ENCODE measurements around the gene TESK2.
A peak's percentile ranks its signal among the peaks of the same experiment; 100 is the strongest.

Gene TESK2

DNA sequence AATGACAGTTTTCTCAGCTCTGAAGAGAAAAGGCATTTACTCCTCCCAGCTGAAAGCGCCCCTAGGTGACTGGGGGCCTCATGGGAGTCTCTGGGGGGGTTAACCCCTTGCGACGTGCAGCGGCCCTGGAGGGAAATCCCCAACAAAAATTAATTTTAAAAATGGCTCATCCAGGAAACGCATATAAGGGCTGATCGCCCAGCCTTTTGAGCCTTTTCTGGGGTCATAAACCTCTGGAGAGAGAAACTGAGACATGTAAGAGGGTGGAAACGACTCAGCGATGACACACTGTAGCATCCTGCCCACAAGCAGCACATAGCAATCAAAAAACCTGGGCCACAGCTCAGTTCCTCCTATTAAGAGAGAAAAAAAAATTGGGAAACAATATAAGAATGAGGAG lies 184.6 kb downstream of the TESK2 start:
- no peak overlapping the region for H3K4me3 ChIP-seq (ENCODE audit: low read length)
- TF ChIP-seq, protein P1, sequence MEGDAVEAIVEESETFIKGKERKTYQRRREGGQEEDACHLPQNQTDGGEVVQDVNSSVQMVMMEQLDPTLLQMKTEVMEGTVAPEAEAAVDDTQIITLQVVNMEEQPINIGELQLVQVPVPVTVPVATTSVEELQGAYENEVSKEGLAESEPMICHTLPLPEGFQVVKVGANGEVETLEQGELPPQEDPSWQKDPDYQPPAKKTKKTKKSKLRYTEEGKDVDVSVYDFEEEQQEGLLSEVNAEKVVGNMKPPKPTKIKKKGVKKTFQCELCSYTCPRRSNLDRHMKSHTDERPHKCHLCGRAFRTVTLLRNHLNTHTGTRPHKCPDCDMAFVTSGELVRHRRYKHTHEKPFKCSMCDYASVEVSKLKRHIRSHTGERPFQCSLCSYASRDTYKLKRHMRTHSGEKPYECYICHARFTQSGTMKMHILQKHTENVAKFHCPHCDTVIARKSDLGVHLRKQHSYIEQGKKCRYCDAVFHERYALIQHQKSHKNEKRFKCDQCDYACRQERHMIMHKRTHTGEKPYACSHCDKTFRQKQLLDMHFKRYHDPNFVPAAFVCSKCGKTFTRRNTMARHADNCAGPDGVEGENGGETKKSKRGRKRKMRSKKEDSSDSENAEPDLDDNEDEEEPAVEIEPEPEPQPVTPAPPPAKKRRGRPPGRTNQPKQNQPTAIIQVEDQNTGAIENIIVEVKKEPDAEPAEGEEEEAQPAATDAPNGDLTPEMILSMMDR (conservative IDR thresholded peaks at IDR 0.05; ENCODE audit: low read length) = no peak
- DNase-seq (ENCODE audit: low read depth) = peak; percentile 17

DNA sequence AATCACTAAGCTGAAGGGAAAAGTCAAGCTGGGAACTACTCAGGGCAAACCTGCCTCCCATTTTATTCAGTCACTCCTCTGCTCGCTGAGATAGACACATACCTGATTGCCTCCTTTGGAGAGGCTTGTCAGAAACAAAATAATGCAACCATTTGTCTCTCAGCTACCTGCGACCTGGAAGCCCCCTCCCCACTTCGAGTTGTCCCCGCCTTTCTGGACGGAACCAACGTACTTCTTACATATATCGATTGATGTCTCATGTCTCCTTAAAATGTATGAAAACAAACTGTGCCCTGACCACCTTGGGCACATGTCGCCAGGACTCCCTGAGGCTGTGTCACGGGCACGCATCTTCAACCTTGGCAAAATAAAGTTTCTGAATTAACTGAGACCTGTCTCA lies 185.7 kb downstream of the TESK2 start:
- H3K4me3 ChIP-seq (ENCODE audit: low read length) = no peak overlapping the region
- no peak for DNase-seq (ENCODE audit: low read depth)
- TF ChIP-seq, protein P1 (conservative IDR thresholded peaks at IDR 0.05; ENCODE audit: low read length) = no peak

DNA sequence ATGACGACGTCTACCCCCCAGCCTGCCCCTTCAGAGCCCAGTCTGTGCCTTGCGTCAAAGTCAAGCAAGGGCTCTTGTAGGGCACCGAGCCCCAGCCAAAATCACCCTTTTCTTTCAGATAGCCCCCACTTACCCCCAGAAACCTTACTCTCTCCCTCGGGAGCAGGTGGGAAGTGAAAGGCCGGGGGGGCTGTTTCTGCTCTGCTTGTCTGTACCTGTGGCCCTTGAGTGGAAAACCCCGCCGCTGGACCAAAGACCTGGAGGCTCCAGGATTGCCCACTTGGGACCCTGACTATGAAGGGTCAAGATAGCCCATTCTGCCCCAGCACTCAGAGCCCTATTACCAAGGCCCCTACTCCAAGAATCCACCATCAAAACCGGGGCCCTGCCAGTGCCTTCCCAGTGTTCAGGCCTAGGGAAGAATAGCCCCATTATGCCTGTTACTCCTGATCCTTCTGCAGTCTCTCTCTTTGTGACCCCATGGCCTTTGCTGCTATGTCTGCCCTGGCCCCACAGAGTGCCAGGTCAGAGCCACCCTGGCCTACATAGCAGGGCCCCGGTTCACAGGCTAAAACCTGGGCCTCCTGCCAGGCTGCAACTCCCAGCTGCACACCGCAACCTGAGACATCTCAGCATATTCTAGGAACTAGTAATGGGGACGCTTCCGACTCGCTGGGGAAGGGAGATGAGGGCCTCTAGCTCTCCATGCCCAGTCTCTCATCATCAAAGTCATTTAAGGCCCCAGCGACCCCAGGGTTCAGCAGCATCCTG lies 186.5 kb downstream of the TESK2 start:
- DNase-seq (ENCODE audit: low read depth) = no peak
- TF ChIP-seq, protein P1 (conservative IDR thresholded peaks at IDR 0.05; ENCODE audit: low read length) = no peak
- peak overlapping the region; percentile 82 for H3K4me3 ChIP-seq (ENCODE audit: low read length)

DNA sequence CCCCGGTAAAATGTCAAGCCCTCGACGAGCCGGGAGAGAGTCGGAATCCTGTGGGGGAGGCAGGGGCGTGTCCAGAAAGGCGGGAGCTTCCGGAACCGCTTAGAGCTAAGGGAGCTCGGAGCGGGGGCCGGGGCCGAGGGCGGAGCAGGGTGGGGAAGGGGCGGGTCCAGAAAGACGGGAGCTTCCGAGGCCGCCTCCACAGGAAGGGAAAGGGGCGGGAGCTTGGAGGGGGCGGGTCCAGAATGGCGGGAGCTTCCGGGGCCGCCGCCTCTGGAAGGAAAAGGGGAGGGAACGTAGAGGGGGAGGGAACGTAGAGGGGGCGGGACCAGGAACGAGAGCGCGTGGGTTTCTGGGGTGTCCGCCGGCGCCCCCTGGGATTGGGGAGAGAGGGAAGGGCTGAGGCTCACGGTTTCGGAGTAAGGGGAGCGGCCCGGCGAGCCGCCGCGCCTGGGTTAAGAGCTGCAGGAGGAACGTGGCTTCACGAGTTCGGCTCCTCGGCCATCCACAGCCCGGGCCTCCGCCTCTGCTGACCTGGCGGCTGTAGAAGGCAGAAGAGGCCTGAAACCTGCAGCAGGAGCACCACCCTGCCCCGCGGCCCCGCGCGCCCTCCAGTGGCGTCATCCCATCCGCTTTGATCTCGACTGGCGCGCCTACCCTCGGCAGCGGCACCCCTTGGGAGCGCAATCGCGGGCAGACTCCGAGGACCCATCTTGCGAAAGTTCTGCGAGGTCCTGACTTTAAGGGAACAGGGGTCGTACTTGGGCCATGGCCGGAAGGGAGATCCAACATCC lies 187.2 kb downstream of the TESK2 start:
- TF ChIP-seq, protein P1 (conservative IDR thresholded peaks at IDR 0.05; ENCODE audit: low read length) = peak; percentile 58
- peak; percentile 97 for DNase-seq (ENCODE audit: low read depth)

DNA sequence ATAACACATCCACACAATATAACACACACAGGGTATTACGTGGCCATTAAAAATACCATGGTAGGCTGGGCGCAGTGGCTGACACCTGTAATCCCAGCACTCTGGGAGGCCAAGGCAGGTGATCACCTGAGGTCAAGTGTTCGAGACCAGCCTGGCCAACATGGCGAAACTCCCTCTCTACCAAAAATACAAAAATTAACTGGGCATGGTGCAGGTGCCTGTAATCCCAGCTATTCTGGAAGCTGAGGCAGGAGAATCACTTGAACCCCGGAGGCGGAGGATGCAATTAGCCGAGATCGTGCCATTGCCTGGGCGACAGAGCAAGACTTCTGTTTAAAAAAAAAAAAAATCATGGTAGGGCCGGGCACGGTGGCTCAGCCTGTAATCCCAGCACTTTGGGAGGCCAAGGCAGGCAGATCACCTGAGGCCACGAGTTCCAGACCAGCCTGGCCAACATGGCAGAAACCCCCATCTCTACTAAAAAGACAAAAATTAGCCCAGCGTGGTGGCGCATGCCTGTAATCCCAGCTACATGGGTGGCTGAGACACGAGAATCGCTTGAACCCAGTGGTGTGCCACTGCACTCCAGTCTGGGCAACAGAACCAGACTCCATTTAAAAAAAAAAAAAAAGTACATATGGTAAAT lies 188.3 kb downstream of the TESK2 start:
- no peak for DNase-seq (ENCODE audit: low read depth)
- peak overlapping the region; percentile 70 for H3K4me3 ChIP-seq (ENCODE audit: low read length)
- TF ChIP-seq, protein P1 (conservative IDR thresholded peaks at IDR 0.05; ENCODE audit: low read length) = no peak

More for the DNA sequence above, 187.2 kb downstream of the TESK2 start:
- H3K4me3 ChIP-seq (ENCODE audit: low read length) = peak overlapping the region; percentile 82

DNA sequence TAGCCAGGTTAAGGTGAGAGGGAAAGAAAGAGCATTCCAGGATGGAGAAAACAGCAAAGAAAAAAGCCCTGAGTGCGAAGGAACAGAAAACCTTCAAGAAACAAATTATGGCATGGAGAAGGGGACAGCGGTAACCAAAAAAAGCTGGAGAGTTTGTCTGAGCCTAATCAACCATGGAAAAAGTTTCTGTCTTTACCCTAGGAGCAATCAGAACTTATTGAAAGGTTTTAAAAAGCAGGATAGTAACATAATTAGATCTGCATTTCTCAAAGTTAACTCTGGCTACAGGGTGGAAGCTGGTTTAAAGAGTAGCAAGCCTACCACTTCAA lies 190.3 kb downstream of the TESK2 start:
- H3K4me3 ChIP-seq (ENCODE audit: low read length) = no peak overlapping the region
- DNase-seq (ENCODE audit: low read depth) = no peak
- TF ChIP-seq, protein P1 (conservative IDR thresholded peaks at IDR 0.05; ENCODE audit: low read length) = no peak

Data from AG10803 (cell line).